DMS114 treated with DMSO at 0.1 percent for 48 hours (cell line): Measurements from ENCODE around the gene BHLHE40.

Source experiments
- DNase-seq: peaks from one replicate; lab custom pipeline; 2025; ENCODE audit not compliant: unreplicated experiment; lab: John Stamatoyannopoulos, UW

The BHLHE40 gene

GRCh38 chr3:5016211-5017161 lies 37.2 kb downstream of the BHLHE40 start:
- DNase-seq: no peak

- DNase-seq: no peak
These were observed 38.8 kb downstream of the BHLHE40 start for GRCh38 chr3:5017925-5018531.

- DNase-seq: no peak
These were observed 40.4 kb downstream of the BHLHE40 start for GRCh38 chr3:5019411-5020241.

GRCh38 chr3:5020242-5020722 lies 41.0 kb downstream of the BHLHE40 start:
- no peak for DNase-seq

- no peak for DNase-seq
These were observed 42.2 kb downstream of the BHLHE40 start for GRCh38 chr3:5021116-5022092.

GRCh38 chr3:5022187-5022965 lies 43.1 kb downstream of the BHLHE40 start:
- DNase-seq: no peak

GRCh38 chr3:5022966-5023776 lies 43.9 kb downstream of the BHLHE40 start:
- no peak for DNase-seq

GRCh38 chr3:5023777-5024346 lies 44.6 kb downstream of the BHLHE40 start:
- no peak for DNase-seq

- no peak for DNase-seq
These were observed 46.8 kb downstream of the BHLHE40 start for GRCh38 chr3:5026046-5026362.

- DNase-seq: no peak
These were observed 50.5 kb downstream of the BHLHE40 start for GRCh38 chr3:5029715-5030114.

- DNase-seq: no peak
These were observed 50.9 kb downstream of the BHLHE40 start for GRCh38 chr3:5030152-5030551.

GRCh38 chr3:5032844-5033243 lies 53.6 kb downstream of the BHLHE40 start:
- DNase-seq: no peak
